ENCODE results near the gene RTP1.

- TF ChIP-seq CTCF (IDR thresholded peaks at IDR 0.05) = no peak
- TF ChIP-seq POLR2AphosphoS5 (IDR thresholded peaks at IDR 0.05) = no peak
- no peak for TF ChIP-seq EP300 (IDR thresholded peaks at IDR 0.05; ENCODE audit: low read depth)
- TF ChIP-seq POLR2A (IDR thresholded peaks at IDR 0.05) = no peak
Measured at GRCh38 chr3:187243933-187244524, 46.7 kb downstream of the RTP1 start.

Measured in transverse colon (tissue), 4 donors.